SH-SY5Y (cell line): ENCODE data around the gene GATB.

Experiments
- GATA2 ChIP-seq: IDR thresholded peaks from 2 replicates; pipeline ENCODE4 v1.6.1; 2011; ENCODE audit warnings: mild to moderate bottlenecking, low read depth, low read length
- GATA3 ChIP-seq: IDR thresholded peaks from 2 replicates; pipeline ENCODE4 v1.6.1; 2011; ENCODE audit warnings: low read depth, mild to moderate bottlenecking, low read length, moderate library complexity

DNA sequence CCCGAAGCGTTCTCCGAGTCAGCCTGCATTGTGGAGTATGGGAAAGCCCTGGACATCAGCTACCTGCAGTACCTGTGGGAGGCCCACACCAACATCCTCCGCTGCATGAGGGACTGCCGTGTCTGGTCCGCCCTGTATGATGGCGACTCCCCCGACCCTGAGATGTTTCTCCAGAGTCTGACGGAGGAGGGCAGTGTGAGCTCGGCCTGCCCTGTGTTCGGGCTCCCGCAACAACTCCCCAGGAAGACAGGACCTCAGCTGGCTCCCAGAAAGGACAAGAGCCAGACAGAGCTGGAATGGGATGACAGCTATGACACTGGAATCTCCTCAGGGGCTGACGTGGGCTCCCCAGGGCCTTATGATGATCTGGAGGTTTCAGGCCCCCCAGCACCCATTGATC, 111.3 kb downstream of the GATB start:
- TF ChIP-seq GATA2 (no peak), GATA3 (no peak)
